NCI-H1092 (cell line): ENCODE results near the gene NUP35.

Experiments
- DNase-seq: peaks from one replicate; lab custom pipeline; 2025; lab: John Stamatoyannopoulos, UW

The NUP35 gene, protein sequence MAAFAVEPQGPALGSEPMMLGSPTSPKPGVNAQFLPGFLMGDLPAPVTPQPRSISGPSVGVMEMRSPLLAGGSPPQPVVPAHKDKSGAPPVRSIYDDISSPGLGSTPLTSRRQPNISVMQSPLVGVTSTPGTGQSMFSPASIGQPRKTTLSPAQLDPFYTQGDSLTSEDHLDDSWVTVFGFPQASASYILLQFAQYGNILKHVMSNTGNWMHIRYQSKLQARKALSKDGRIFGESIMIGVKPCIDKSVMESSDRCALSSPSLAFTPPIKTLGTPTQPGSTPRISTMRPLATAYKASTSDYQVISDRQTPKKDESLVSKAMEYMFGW

DNA sequence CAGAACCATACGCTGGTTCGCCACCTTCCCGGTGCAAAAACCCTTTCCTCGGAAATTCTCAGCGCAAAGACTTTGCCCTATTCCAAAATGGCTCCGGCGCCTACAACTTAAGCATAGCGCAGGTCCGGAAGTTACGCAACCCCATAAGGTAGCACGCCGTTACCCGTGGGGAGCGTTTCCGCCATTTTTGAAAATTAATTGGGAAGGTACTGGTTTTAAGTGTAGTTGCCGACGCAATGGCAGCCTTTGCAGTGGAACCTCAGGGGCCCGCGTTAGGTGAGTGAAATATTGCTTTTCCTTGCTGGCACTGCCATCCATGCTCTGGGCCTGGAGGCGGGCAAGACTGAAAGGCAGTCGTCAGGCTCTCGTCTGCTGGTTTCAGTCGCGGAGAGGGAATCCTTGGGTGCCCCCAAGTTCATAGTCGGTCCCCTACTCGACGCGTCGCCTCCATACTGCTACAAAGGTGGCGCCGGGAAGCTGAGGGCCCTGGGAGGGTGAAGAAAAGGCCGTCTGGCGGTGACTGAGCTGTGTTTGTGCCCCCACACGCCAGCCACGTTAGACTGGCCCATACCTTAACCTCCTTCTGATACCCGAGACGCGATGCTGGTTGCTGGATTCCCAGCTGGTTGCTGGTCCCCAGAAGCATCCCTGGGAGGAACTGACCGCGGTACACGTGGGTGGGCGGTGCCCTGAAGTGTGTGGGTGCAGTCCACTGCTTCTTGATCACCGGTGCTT, at the start of gene NUP35:
NUP35 (plus strand) TSS at position 222 of the 735 bp plus-strand sequence; CDS start at position 237, 15 bp downstream.
- DNase-seq = peak; percentile 91

DNA sequence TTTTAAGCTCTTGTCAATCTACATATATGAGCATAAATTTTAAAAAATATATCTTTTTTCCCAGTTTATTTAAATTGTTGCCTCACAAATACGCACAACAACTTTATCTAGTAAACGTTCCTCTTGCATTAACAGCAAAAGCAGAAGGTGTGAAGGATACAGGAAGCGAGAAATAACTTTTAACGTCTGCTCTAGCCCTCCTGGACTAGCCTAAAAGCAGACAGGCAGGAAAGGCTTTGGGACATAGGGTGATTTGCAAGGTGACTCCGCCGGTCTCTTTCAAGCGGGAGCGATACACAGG, 46.1 kb upstream of the NUP35 start:
- no peak for DNase-seq

DNA sequence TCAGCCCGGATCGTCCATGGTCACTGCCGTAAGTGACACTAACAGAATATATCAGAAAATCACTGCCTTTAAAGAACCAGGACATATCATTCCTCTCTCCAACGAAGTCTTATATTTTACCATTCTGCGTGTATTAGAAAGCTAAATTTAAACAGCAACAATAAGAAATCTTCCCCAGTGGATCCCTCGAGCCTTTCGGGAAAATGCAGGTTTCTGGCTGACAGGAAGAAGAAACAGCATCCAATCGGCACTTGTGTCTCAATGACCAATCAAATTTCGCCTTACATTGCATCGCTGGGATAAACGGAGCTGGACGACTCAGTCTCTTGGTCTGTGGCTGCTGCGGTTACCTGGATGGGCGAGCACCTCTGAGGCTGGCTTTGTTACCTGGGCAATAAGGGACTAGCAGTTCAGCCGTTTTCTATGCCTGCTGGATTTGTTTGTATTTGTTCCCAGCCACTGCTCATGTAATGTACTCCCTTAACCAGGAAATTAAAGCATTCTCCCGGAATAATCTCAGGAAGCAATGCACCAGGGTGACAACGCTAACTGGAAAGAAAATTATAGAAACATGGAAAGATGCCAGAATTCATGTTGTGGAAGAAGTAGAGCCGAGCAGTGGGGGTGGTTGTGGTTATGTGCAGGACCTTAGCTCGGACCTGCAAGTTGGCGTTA, 45.6 kb upstream of the NUP35 start, which contains the start of gene DUSP19:
DUSP19 (plus strand) TSS at position 284 of the 675 bp plus-strand sequence; CDS start at position 471, 187 bp downstream.
- peak; percentile 84 for DNase-seq

DNA sequence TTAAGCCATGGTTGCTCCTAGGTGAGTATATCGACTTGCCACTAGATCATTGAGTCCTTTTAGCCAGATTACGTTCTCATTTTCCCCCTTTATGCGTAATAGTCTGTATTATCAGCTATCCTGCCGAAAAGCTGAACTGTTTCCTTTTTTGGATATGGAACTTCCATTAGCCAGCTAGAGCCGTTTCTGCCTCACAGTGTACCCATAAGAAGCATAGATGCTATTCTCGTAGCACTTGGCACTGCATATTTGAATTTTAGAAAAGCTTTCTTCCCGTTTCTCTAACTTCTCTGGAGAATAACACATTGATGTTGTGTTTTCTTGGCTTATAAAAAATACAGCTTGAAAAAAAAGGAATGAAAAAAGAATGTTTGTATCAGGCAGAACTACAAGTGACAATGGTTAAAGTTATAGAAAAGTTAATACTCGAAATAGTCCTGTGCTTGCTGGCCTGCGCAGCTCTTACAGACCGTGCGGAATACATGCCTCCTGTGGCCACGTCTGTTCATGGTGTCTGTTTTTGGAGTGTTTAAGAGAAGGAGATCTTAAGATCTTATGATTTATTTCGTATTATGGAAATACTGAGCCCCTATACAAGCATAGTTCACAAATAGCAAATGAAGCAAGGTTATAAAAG, 45.0 kb upstream of the NUP35 start:
- DNase-seq = no peak

DNA sequence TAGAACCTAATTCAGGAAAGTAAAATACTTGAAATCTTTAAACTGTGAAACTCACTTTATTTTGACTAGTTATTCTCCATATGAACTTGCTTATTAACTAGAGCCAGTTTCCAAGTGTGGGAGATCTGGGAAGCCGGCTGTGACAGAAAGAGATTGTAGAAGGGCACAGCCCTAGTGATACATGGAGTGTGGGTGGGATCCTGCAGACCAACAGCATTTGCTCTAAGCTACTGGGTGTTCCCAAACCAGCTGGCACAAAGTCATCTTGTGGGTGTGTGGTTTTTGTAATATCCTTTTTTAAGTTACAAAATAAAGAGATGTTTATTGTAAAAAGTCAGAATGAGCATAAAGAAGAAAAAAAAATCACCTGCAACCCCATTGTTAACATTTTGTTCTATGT, 42.3 kb upstream of the NUP35 start:
- no peak for DNase-seq

DNA sequence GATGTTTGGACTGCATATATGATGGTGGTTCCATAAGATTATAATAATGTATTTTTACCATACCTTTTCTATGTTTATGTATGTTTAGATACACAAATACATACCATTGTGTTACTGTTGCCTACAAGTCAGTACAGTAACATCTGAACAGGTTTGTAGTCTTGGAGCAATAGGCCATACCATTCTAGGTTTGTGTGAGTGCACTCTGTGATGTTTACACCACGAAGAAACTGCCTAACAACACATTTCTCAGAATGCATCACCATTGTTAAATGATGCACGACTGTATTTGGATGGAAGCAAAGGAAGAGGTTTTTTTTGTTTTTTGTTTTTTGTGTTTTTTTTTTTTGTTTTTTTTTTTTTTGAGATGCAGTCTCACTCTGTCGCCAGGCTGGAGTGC, 36.2 kb upstream of the NUP35 start:
- no peak for DNase-seq

DNA sequence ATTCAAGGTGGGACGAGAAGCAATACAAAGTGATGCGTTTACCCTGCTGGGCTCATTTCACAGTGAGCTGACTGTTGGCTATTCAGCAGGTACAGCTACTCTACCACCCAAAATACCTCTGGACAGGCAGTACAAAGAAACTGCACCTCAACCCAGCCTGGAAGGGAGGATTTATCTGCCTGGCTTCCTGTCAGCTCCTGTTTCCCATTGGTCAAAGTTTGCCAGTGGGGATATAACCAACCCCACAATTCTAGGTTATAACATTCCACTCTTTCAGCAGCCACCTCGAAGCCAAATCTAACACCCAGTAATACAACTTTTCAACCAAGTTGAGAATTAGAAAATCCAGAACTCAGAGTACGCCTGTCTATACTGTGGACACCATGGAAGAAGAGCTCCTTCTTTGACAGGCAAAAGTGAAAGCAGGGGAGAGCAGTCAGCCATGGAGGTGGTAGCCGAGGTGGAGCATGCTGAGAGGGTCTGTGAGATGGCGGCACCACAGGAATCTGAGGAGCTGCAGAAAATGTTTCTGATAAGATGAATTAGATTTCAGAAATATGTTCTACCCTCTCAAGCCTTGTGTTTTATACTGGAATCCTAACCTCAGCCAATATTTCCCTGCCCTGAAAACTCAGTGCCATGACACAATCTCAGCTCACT, 34.9 kb upstream of the NUP35 start:
- no peak for DNase-seq

DNA sequence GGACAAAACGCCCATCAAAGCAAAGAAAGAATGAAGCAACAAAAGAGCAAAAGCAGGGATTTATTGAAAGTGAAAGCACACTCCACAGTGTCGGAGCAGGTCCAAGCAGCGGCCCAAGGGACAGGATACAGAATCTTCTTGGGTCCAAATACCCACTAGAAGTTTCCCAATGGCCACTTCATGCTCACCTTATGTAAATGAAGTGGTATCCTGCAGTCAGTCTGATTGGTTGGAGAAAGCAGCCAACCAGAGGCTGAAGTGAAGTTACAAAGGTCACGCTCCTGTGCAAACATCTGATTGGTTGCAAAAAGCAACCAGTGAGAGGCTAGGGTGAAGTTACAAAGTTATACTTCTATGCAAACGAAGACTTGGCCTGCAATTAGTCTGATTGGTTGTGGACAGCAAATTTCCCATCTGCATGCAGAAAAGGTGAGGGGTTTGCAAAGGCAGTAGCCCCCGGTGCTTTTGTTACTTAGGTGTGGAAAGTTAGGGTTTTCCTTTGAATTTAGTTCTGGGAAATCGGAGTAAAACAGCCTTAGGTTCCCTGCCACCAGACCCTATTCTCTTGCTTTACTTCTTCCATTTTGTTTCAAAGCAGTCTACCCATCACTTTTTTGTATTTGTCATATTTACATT, 32.8 kb upstream of the NUP35 start:
- no peak for DNase-seq

DNA sequence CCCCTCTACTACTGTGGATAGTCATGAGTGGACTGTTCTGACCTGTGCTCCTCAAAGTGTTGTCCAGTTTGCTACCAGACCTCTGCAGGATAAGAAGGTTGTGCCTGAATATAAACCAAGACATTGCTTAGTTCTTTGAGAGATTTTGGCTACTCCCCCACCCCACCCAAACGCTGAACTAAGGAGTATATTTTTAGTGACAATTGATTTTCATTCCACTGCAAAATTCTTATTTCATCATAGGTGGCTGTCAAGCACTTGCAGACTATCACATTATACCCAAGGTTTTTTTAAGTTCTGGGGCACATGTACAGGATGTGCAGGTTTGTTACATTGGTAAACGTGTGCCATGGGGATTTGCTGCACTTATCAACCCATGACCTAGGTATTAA, 32.3 kb upstream of the NUP35 start:
- DNase-seq = no peak

DNA sequence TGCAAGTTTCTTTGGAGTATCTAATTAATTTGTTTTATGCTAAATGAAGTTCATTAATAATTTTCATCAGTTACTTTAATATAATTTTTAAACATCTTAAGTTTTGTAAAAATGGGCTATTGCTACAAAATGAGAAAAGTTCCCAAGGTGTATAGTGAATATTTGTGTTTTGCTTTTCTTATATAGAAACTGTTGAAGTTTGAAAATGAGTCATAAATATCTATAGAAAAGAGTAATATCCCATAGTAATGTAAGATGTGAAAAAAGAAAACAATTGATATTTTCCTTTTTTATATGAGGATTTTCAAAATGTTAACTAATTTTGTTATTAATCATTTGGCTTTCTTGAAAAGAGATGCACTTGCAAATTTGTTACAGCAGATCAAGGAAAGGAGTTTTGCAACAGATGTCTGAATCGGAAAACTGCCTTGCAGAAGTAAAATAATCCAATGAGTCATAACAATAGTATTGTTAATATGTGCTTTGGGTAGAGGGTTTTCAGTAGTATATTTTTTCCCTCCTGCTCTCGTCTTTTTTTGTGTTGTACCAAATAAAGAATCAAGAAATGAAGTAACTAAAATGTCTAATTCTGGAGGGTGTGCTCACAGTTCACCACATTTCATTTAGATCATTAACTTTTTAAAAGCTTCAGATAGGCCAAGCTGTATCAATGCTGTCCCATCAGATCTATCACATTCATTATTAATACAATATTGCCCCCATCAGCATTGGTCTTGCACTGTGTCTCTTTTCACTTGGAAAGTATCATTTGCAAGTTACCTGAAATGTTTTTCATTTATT, 30.2 kb upstream of the NUP35 start:
- no peak for DNase-seq

DNA sequence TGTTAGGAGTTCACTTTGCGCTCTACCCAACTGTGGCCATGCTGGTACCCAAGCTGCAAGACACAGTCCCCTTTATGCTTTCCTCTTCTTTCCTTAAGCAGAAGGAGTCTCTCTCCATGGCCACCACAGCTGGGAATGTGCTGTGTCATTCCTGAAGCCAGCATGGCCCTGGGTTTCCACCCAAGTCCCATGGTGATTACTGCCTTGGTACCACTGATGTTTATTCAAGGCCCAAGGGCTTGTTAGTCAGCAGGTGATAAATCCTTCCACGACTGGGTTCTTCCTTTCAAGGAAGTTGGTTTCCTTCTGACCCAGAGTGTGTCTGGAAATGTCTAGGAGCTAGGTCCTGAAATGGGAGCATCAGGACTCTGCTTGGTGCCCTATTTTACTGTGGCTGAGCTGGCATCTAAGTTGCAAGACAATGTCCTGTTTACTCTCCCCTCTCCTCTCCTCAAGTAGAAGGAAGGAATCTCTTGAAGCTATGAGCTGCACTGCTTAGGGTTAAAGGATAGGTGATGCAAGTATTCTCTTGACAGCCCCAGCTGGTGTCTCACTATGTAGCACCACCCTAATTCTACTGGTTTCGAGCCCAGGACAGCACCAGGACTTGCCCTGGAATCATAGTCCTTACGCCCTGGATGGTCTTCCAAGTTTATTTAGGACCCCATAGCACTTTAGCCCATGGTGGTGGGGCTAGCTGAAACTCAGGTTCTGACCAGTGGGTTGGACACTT, 18.7 kb upstream of the NUP35 start:
- DNase-seq = no peak

DNA sequence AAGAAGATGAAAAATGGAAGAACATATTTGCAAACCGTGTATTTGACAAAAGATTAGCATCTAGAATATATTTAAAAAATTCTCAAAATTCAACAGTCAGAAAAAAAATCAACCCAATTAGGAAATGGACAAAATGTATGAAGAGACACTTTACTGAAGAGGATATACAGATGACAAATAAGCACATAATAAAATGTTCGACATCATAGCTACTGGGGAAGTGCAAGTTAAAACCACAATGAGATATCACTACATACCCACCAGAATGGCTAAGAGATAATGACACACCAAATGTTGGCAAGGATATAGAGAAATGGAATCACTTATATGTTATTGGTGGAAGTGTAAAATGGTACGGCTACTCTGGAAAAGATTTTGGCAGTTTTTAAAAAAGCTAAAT, 11.7 kb upstream of the NUP35 start:
- no peak for DNase-seq

DNA sequence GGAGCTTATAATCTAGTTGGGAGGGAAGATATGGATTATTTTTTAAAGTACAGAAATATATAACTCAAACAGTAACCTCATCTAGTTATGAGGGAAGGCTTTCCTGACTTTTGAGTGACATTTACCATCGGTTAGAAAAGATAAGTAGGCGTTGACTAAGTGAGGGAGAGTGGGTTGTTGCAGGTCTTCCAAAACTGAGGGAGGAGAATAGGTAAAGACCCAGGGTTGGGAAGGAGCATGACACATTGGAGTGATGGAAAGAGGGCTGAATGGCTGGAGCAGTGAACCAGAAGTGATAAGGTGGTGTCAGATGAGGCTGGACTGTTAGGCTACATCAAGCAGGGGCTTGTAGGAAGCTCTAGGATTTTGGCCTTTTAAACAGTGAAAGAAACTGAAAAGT, 10.6 kb upstream of the NUP35 start:
- no peak for DNase-seq

DNA sequence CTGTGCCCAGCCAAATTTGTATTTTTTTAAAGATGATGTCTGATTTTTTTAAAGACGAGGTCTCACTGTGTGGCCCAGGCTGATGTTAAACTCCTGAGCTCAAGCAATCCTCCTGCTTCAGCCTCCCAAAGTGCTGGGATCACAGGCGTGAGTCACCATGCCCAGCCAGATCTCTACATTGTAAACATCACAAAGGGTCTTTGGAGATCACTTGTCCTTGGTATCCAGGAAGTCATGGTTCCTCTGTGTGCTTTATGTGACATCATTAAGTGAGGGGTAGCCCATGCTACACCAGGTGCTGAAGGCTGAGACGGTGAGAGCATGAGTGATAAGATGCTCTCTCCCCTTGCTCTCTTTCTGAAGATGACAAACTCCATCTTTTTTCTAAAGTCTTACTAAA, 7.0 kb upstream of the NUP35 start:
- no peak for DNase-seq

DNA sequence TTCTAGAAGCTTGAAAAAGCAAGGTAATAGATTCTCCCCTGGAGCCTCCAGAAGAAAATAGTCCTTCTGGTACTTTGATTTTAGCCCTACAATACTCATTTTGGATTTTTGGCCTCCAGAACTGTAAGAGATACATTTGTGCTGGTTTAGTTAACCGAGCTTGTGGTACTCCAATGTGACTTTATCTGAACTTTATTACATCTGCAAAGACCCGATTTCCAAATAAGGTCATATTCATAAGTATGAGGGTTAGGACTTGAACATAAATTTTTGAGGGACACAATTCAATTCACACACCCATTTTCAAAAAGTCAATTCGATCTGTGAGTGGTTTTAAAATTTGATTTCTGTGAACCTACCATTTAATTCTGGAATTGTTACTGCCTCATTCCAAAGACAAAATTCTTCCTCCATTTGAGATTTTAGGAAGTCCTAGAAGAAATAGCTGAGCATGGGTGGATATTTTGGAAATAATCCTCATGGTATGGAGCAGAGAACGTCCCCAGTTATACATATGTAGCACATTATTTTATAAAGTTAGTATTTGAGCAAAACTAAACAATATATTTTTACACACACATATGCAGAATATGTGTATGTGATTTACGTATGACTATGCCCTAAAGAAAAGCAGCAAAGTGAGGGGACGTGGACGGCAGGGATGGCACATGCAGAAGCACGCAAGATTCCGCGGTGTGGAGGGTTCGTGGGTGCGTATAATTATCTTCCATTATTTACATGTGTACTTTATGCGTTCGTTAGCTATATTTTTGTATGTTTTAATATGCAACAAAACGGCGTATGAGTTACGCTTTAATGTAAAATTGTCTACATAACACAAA, 905 bp upstream of the NUP35 start:
- no peak for DNase-seq

DNA sequence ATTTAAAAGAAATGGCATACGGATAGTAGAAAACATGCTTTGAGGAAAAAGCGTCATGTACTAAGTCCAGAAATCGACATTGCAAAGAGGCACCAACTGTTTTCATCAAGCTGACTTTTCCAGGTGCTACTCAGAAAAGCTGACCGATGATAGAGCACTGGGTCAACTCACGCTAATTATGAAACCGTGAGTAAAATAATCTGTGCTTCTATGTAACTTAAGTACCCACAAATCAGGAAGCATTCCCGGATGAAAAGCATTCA, 353 bp upstream of the NUP35 start:
- DNase-seq = no peak

DNA sequence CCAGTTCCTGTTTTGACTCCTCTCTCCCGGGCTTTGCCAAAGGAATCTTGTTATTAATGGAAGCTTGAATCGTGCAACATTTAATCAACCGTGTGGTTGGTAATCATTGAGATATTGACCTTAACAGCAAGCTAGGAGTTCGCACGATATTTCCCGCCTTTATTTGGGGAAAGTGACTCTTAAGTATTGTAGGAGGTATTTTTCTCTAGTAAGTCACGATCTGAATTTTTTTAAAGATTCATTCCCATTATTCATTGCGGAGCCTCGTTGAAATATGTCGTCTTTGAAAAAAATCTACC, 663 bp downstream of the NUP35 start:
- DNase-seq = no peak

DNA sequence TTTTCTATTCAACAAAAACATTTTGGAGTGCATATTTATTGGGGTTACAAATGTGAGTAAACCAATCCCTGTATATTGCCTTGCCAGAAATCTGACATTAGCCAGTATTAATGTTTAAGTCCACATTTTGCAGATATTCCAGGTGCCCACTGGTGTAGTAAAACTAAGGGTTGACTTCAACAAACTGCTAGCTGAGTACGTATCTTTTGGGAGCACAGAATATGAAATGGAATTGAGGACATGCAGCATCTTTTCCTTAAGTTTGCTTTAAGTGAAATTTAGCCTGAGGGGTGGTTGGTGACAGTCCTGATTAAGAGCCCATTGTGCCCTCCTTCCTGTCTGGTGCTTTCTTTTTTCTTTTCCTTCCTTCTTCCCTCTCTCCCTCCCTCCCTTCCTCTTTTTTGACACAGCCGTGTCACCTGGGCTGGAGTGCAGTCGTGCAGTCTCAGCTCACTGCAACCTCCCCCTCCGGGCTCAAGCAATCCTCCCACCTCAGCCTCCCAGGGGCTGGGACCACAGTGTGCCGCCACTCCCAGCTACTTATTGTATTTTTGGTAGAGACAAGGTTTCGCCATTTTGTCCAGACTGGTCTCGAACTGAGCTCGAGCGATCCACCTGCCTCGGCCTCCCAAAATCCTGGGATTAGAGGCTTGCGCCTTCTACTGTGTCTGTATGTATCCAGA, 1.6 kb downstream of the NUP35 start:
- DNase-seq = no peak

DNA sequence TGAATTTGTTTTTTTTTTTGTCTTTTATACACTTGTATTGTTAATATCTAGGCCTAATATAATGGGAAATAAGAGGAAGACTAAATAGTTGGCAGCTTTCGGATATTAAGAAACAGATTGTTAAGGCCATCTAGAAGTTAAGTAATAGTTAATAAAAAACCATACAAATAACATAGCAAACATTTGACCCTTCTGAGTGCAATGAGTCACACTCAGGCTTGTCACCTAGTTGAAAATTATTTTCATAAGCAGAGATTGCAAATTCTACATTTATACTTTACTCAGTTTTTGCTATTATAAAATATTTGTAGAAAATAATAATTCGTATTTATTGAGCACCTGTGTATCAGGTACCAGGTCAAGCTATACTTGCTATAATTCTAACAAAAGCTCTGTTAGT, 2.4 kb downstream of the NUP35 start:
- DNase-seq = no peak
